ENCODE data around the gene PABPN1L.

PABPN1L gene

GRCh38 chr16:88903267-88903666 is 36.8 kb upstream of the PABPN1L start:
- no peak for DNase-seq
- H3K27me3 ChIP-seq (replicated peaks; ENCODE audit: insufficient read depth, low read length): no peaks in the 10 kb centered on the region
- no peak overlapping the region for H3K9ac ChIP-seq (ENCODE audit: low read length)
- H4K20me1 ChIP-seq (ENCODE audit: insufficient read depth, low read length): no peaks in the 10 kb centered on the region
- H3K79me2 ChIP-seq (ENCODE audit: low read length): peaks cover 23% of the 10 kb centered on the region
- no peak overlapping the region for H3K4me3 ChIP-seq (ENCODE audit: low read length)
- no peaks in the 10 kb centered on the region for H3K4me1 ChIP-seq (ENCODE audit: low read length)
- H3K36me3 ChIP-seq (replicated peaks; ENCODE audit: insufficient read depth, low read length): no peaks in the 10 kb centered on the region
- TF ChIP-seq EZH2 (optimal IDR thresholded peaks at IDR 0.05; ENCODE audit: low read depth, low read length) (no peak), CTCF (IDR thresholded peaks at IDR 0.05; ENCODE audit: low read length) (no peak), EZH2phosphoT487 (IDR thresholded peaks at IDR 0.05; ENCODE audit: low read length) (no peak)
- no peaks in the 10 kb centered on the region for H3F3A ChIP-seq (ENCODE audit: insufficient read depth, low read length)
- H2AFZ ChIP-seq (ENCODE audit: low read length): no peak overlapping the region
- no peaks in the 10 kb centered on the region for H3K9me2 ChIP-seq (replicated peaks; ENCODE audit: insufficient read depth, low read length)
- H3K27ac ChIP-seq (ENCODE audit: low read length): no peak overlapping the region
- no peak overlapping the region for H3K4me2 ChIP-seq (ENCODE audit: low read depth, low read length)
- H3K9me3 ChIP-seq (replicated peaks; ENCODE audit: insufficient read depth, low read length): no peaks in the 10 kb centered on the region

GRCh38 chr16:88902744-88903143 is 36.3 kb upstream of the PABPN1L start:
- no peak overlapping the region for H3K4me2 ChIP-seq (ENCODE audit: low read depth, low read length)
- TF ChIP-seq CTCF (IDR thresholded peaks at IDR 0.05; ENCODE audit: low read length) (no peak), EZH2phosphoT487 (IDR thresholded peaks at IDR 0.05; ENCODE audit: low read length) (no peak), EZH2 (optimal IDR thresholded peaks at IDR 0.05; ENCODE audit: low read depth, low read length) (no peak)
- H3K4me3 ChIP-seq (ENCODE audit: low read length): no peak overlapping the region
- no peaks in the 10 kb centered on the region for H3K36me3 ChIP-seq (replicated peaks; ENCODE audit: insufficient read depth, low read length)
- no peaks in the 10 kb centered on the region for H4K20me1 ChIP-seq (ENCODE audit: insufficient read depth, low read length)
- H3F3A ChIP-seq (ENCODE audit: insufficient read depth, low read length): no peaks in the 10 kb centered on the region
- H3K9me3 ChIP-seq (replicated peaks; ENCODE audit: insufficient read depth, low read length): no peaks in the 10 kb centered on the region
- no peak overlapping the region for H3K27ac ChIP-seq (ENCODE audit: low read length)
- peaks cover 21% of the 10 kb centered on the region for H3K79me2 ChIP-seq (ENCODE audit: low read length)
- DNase-seq: no peak
- H3K9me2 ChIP-seq (replicated peaks; ENCODE audit: insufficient read depth, low read length): no peaks in the 10 kb centered on the region
- no peaks in the 10 kb centered on the region for H3K4me1 ChIP-seq (ENCODE audit: low read length)
- H3K27me3 ChIP-seq (replicated peaks; ENCODE audit: insufficient read depth, low read length): no peaks in the 10 kb centered on the region
- H3K9ac ChIP-seq (ENCODE audit: low read length): no peak overlapping the region
- no peak overlapping the region for H2AFZ ChIP-seq (ENCODE audit: low read length)

- Histone ChIP-seq H3K9ac (ENCODE audit: low read length) (no peak overlapping the region), H3K27ac (ENCODE audit: low read length) (no peak overlapping the region), H3K4me1 (ENCODE audit: low read length) (no peaks in the 10 kb centered on the region), H3K9me2 (replicated peaks; ENCODE audit: insufficient read depth, low read length) (no peaks in the 10 kb centered on the region), H3F3A (ENCODE audit: insufficient read depth, low read length) (no peaks in the 10 kb centered on the region), H3K36me3 (replicated peaks; ENCODE audit: insufficient read depth, low read length) (no peaks in the 10 kb centered on the region), H3K4me3 (ENCODE audit: low read length) (no peak overlapping the region), H4K20me1 (ENCODE audit: insufficient read depth, low read length) (no peaks in the 10 kb centered on the region), H2AFZ (ENCODE audit: low read length) (no peak overlapping the region), H3K27me3 (replicated peaks; ENCODE audit: insufficient read depth, low read length) (no peaks in the 10 kb centered on the region), H3K79me2 (ENCODE audit: low read length) (peaks cover 14% of the 10 kb centered on the region), H3K9me3 (replicated peaks; ENCODE audit: insufficient read depth, low read length) (no peaks in the 10 kb centered on the region), H3K4me2 (ENCODE audit: low read depth, low read length) (no peak overlapping the region)
- no peak for TF ChIP-seq CTCF (IDR thresholded peaks at IDR 0.05; ENCODE audit: low read length)
- DNase-seq: no peak
These were observed 35.4 kb upstream of the PABPN1L start for GRCh38 chr16:88901718-88902337.

Data from MM.1S (cell line).